Fibroblast of villous mesenchyme (primary cell): ENCODE data around the gene GAR1. TPM values are rescaled to one million over a fixed set of nuclear protein-coding genes. Genes with fewer than 3 reads are reported as not detected.
"Not testable (repeated sequence)": the region's sequence is repeated elsewhere in the genome, so short reads cannot be mapped to it uniquely, and the experiment has no call there.

Experiments used
- DNase-seq: peaks from one replicate; pipeline ENCODE4 v3.0.0-alpha.2; 2010; ENCODE audit warnings: low read depth
- H3K4me3 ChIP-seq: 2 replicates; pipeline ENCODE4 v1.5.1; 2011; ENCODE audit warnings: low read depth, mild to moderate bottlenecking, low read length
- CTCF ChIP-seq: IDR thresholded peaks from 2 replicates; pipeline ENCODE4 v1.5.1; 2012; ENCODE audit warnings: low read depth, mild to moderate bottlenecking, low read length; ENCODE audit not compliant: insufficient read depth
- total RNA-seq: library from RNA; depleted of rRNA; stranded (reverse); fragments of >200 nt; gene quantifications from 2 replicates; pipeline ENCODE4 v1.2.3, GENCODE V29; 2012

GAR1 gene
- total RNA-seq, 1 donor, result 5.2 TPM

GRCh38 chr4:109836985-109837384, 21.4 kb downstream of the GAR1 start:
- no peak for DNase-seq
- TF ChIP-seq CTCF, result no peak
- no peak overlapping the region for H3K4me3 ChIP-seq

GRCh38 chr4:109846395-109847098, 31.0 kb downstream of the GAR1 start:
- DNase-seq, result no peak
- TF ChIP-seq CTCF, result no peak
- no peak overlapping the region for H3K4me3 ChIP-seq

GRCh38 chr4:109847896-109848442, 32.4 kb downstream of the GAR1 start, which contains the start of gene LRIT3:
Gene LRIT3 (plus strand): TSS chr4:109848107. CDS start chr4:109848202, 95 bp downstream.
- no peak for DNase-seq
- TF ChIP-seq CTCF, result no peak

GRCh38 chr4:109848501-109848900, 32.9 kb downstream of the GAR1 start:
- no peak overlapping the region for H3K4me3 ChIP-seq
- TF ChIP-seq CTCF, result no peak
- DNase-seq, result no peak

More at GRCh38 chr4:109847896-109848442, 32.4 kb downstream of the GAR1 start, which contains the start of gene LRIT3:
- no peak within 1 kb of the TSS for H3K4me3 ChIP-seq

GRCh38 chr4:109850601-109851000, 35.0 kb downstream of the GAR1 start:
- no peak for TF ChIP-seq CTCF
- no peak overlapping the region for H3K4me3 ChIP-seq
- no peak for DNase-seq

GRCh38 chr4:109859426-109860300, 44.1 kb downstream of the GAR1 start:
- H3K4me3 ChIP-seq, DNase-seq: not testable (repeated sequence)

GRCh38 chr4:109861271-109861670, 45.7 kb downstream of the GAR1 start:
- H3K4me3 ChIP-seq, result no peak overlapping the region
- no peak for TF ChIP-seq CTCF
- DNase-seq, result no peak
